Esophagus squamous epithelium (tissue), 5 donors: ENCODE data around the gene FUBP1. TPM values are rescaled to one million over a fixed set of nuclear protein-coding genes. Genes with fewer than 3 reads are reported as not detected.
A peak's percentile ranks its signal among the peaks of the same experiment; 100 is the strongest.

ENCODE experiments used
- DNase-seq: peaks from one replicate; lab custom pipeline; 2025; lab: John Stamatoyannopoulos, UW
- H3K27ac ChIP-seq, 4 donors: fragments of 200-600 bp; sonication (generic); one replicate each; pipeline ENCODE4 v1.5.1; 2016 to 2019; ENCODE audit warnings: mild to moderate bottlenecking in 1 of 4
- H3K27me3 ChIP-seq, 4 donors: fragments of 200-600 bp; sonication (generic); 1 replicate in 3 of 4; 2 replicates in 1 of 4; pipeline versions ENCODE4 v1.5.1 to v1.6.0; 2017 to 2021; ENCODE audit warnings: antibody characterized with exemption in 1 of 4
- H3K36me3 ChIP-seq, 3 donors: fragments of 200-600 bp; sonication (generic); one replicate each; pipeline ENCODE4 v1.5.1; 2016 to 2019
- H3K4me1 ChIP-seq, 3 donors: fragments of 200-600 bp; sonication (generic); one replicate each; pipeline ENCODE4 v1.5.1; 2017 to 2019
- H3K4me3 ChIP-seq, 4 donors: fragments of 200-600 bp; sonication (generic); 1 replicate in 3 of 4; 2 replicates in 1 of 4; pipeline ENCODE4 v1.5.1; 2016 to 2019; ENCODE audit warnings: mild to moderate bottlenecking in 2 of 4, moderate library complexity in 1 of 4
- H3K9me3 ChIP-seq, 3 donors: fragments of 200-600 bp; sonication (generic); one replicate each; pipeline ENCODE4 v1.5.1; 2016 to 2019
- POLR2A ChIP-seq, 4 donors: fragments of 450-650 bp; IDR thresholded peaks; one replicate each; pipeline ENCODE4 v1.6.1; 2017; ENCODE audit warnings: antibody characterized with exemption in 4 of 4, mild to moderate bottlenecking in 4 of 4, moderate library complexity in 3 of 4
- WGBS, 2 donors: methylation state at CpG; one replicate each; pipeline ENCODE4 v1.1.5; 2018; 5-methylcytosine and 5-hydroxymethylcytosine counted together
- intact Hi-C: fragments of 100-400 bp; cut with DNase I; formaldehyde crosslinking; loops from one replicate; pipeline ENCODE4 v1.15.0; 2022
- total RNA-seq, 4 donors: library from RNA; depleted of rRNA; stranded (reverse); fragments of >200 nt; gene quantifications; one replicate each; pipeline ENCODE4 v1.1.0, GENCODE V29; 2016
- TF ChIP-seq, protein P1 (sequence below), 6 experiments: fragments of 450-650 bp in 4 of 6; fragments of 200-600 bp in 2 of 6; sonication (generic) in 2 of 6; IDR thresholded peaks; one replicate each; pipeline ENCODE4 v1.5.1; 2016 to 2019; ENCODE audit warnings: antibody characterized with exemption in 6 of 6, mild to moderate bottlenecking in 4 of 6, moderate library complexity in 4 of 6
- donor health status: DM: yes; HTN: yes; CAD: no.

The FUBP1 gene
- total RNA-seq, 4 donors from 2014 or later: 44.6 to 103 (median 77.8) TPM

- 0% methylated on average over 25 to 32 of the region's 34 CpGs for WGBS, 2 donors
- TF ChIP-seq, protein P1, sequence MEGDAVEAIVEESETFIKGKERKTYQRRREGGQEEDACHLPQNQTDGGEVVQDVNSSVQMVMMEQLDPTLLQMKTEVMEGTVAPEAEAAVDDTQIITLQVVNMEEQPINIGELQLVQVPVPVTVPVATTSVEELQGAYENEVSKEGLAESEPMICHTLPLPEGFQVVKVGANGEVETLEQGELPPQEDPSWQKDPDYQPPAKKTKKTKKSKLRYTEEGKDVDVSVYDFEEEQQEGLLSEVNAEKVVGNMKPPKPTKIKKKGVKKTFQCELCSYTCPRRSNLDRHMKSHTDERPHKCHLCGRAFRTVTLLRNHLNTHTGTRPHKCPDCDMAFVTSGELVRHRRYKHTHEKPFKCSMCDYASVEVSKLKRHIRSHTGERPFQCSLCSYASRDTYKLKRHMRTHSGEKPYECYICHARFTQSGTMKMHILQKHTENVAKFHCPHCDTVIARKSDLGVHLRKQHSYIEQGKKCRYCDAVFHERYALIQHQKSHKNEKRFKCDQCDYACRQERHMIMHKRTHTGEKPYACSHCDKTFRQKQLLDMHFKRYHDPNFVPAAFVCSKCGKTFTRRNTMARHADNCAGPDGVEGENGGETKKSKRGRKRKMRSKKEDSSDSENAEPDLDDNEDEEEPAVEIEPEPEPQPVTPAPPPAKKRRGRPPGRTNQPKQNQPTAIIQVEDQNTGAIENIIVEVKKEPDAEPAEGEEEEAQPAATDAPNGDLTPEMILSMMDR (IDR thresholded peaks at IDR 0.05): no peak
- peak in 3 of 4 donors; percentile 8 to 55 (median 26) for TF ChIP-seq POLR2A (IDR thresholded peaks at IDR 0.05)
- peaks cover 0 to 4% (median 0%) of the 10 kb centered on the region in 3 donors for H3K36me3 ChIP-seq
- intact Hi-C loops: loop anchor here (10.0 kb wide), 1 partner anchor 136 kb away; no protein-coding TSS in a partner anchor
- H3K9me3 ChIP-seq: no peaks in the 10 kb centered on the region
- H3K4me3 ChIP-seq: peak overlapping the region; percentile 44 to 86 (median 74)
- DNase-seq: peak; percentile 15
- H3K27ac ChIP-seq: peak overlapping the region; percentile 93 to 99 (median 98)
- H3K4me1 ChIP-seq: peaks cover 11 to 69% (median 32%) of the 10 kb centered on the region in 3 donors
- H3K27me3 ChIP-seq: no peaks in the 10 kb centered on the region
Observed at GRCh38 chr1:77978293-77978968, 441 bp downstream of the FUBP1 start.

DNA sequence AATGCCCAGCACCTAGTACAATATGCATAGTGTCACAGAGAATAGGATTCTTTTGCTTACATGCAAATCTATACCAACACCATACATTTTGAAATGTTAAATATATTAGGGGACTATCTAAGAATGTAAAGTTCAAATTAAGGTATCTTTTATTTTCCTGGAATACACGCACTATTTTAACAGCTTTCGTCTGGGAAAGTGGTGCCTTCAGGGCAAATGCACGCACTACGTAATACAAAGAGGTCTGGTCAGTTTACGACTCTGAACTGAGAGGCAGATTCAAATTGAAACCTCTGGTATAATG is 931 bp downstream of the FUBP1 start:
- Histone ChIP-seq H3K27ac (peak overlapping the region; percentile 93 to 99 (median 98)), H3K36me3 (peaks cover 0 to 4% (median 0%) of the 10 kb centered on the region in 3 donors), H3K27me3 (no peaks in the 10 kb centered on the region), H3K4me3 (peak overlapping the region; percentile 44 to 86 (median 74)), H3K9me3 (no peaks in the 10 kb centered on the region), H3K4me1 (peaks cover 11 to 72% (median 32%) of the 10 kb centered on the region in 3 donors)
- no peak for TF ChIP-seq POLR2A (IDR thresholded peaks at IDR 0.05)
- no peak for DNase-seq
- 0% methylated on average over 5 of the region's 5 CpGs for WGBS, 2 donors
- intact Hi-C loops: loop anchor here (10.0 kb wide), 1 partner anchor 137 kb away; no protein-coding TSS in a partner anchor

GRCh38 chr1:77976433-77977076 is 2.3 kb downstream of the FUBP1 start:
- WGBS, 2 donors: 52 to 57% methylated on average over 13 of the region's 13 CpGs
- Histone ChIP-seq H3K36me3 (peaks cover 0 to 13% (median 0%) of the 10 kb centered on the region in 3 donors), H3K27ac (peak overlapping the region in 2 of 4 donors; percentile 93 to 99), H3K4me1 (peaks cover 11 to 82% (median 35%) of the 10 kb centered on the region in 3 donors), H3K27me3 (no peaks in the 10 kb centered on the region), H3K9me3 (no peaks in the 10 kb centered on the region), H3K4me3 (peak overlapping the region in 3 of 4 donors; percentile 62 to 86 (median 86))
- no peak for DNase-seq
- TF ChIP-seq POLR2A (IDR thresholded peaks at IDR 0.05): no peak
- TF ChIP-seq, protein P1 (IDR thresholded peaks at IDR 0.05): no peak
- intact Hi-C loops: loop anchor here (10.0 kb wide), 1 partner anchor 138 kb away; no protein-coding TSS in a partner anchor

DNA sequence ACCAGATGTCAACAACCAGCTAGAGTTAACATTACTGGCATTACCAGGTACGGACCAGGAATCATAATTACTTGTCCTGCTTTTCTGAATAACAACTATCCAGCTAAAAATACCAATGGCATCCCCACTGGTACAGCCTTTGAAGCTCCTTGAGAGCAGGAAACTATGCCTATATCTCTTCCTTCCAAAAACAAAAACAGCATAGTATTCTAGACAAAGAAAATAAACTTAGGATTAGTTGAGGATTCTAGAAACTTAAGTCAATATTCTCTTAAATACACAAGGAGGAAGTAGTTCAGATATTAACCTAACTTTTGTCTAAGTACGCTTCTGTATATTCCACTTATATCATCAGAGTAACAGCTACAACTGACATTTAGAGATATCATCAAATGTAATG is 3.0 kb downstream of the FUBP1 start:
- Histone ChIP-seq H3K4me1 (peaks cover 11 to 81% (median 30%) of the 10 kb centered on the region in 3 donors), H3K27me3 (no peaks in the 10 kb centered on the region), H3K4me3 (peak overlapping the region in 3 of 4 donors; percentile 62 to 86 (median 86)), H3K27ac (peak overlapping the region in 2 of 4 donors; percentile 24 to 99), H3K9me3 (no peaks in the 10 kb centered on the region), H3K36me3 (peaks cover 0 to 18% (median 0%) of the 10 kb centered on the region in 3 donors)
- intact Hi-C loops: loop anchor here (10.0 kb wide), 1 partner anchor 139 kb away; no protein-coding TSS in a partner anchor
- 4 to 9% methylated on average over 2 of the region's 2 CpGs for WGBS, 2 donors
- no peak for DNase-seq
- no peak for TF ChIP-seq POLR2A (IDR thresholded peaks at IDR 0.05)
- TF ChIP-seq, protein P1 (IDR thresholded peaks at IDR 0.05): no peak

GRCh38 chr1:77975386-77975785 is 3.5 kb downstream of the FUBP1 start:
- peaks cover 0 to 23% (median 0%) of the 10 kb centered on the region in 3 donors for H3K36me3 ChIP-seq
- intact Hi-C loops: loop anchor here (10.0 kb wide), 1 partner anchor 139 kb away; no protein-coding TSS in a partner anchor
- no peak for DNase-seq
- no peaks in the 10 kb centered on the region for H3K9me3 ChIP-seq
- H3K4me1 ChIP-seq: peaks cover 11 to 81% (median 25%) of the 10 kb centered on the region in 3 donors
- no peaks in the 10 kb centered on the region for H3K27me3 ChIP-seq
- peak overlapping the region in 2 of 4 donors; percentile 24 to 99 for H3K27ac ChIP-seq
- H3K4me3 ChIP-seq: peak overlapping the region in 2 of 4 donors; percentile 62 to 86
- WGBS, 2 donors: 9 to 12% methylated on average over 4 of the region's 4 CpGs
- TF ChIP-seq, protein P1 (IDR thresholded peaks at IDR 0.05): no peak
- no peak for TF ChIP-seq POLR2A (IDR thresholded peaks at IDR 0.05)
